AG04449 (cell line): ENCODE data around the gene SH3PXD2A.
A peak's percentile ranks its signal among the peaks of the same experiment; 100 is the strongest.

Experiments
- CTCF ChIA-PET: fragments of 350-600 bp; formaldehyde crosslinking; extraction: SDS; loops from one replicate; lab custom pipeline; 2021; ENCODE audit warnings: antibody characterized with exemption; lab: Yijun Ruan, JAX
- POLR2A ChIA-PET: fragments of 400-600, 350-600 bp; formaldehyde crosslinking; extraction: SDS; loops from one replicate; lab custom pipeline; 2020; ENCODE audit warnings: antibody characterized with exemption, inconsistent platforms; lab: Yijun Ruan, JAX
- DNase-seq: peaks from one replicate; pipeline ENCODE4 v3.0.0-alpha.2; 2010; ENCODE audit warnings: low read depth, low spot score
- H3K4me3 ChIP-seq: 2 replicates; pipeline ENCODE4 v1.5.1; 2011; ENCODE audit warnings: low read depth, mild to moderate bottlenecking, control low read depth, low read length
- CTCF ChIP-seq: IDR thresholded peaks from one replicate; pipeline ENCODE4 v1.5.1; 2011; ENCODE audit warnings: mild to moderate bottlenecking, moderate library complexity, low read length, control low read depth, inconsistent platforms; ENCODE audit not compliant: insufficient read depth; ENCODE audit errors: missing control alignments

Gene SH3PXD2A

GRCh38 chr10:103680869-103681236 lies 174.5 kb downstream of the SH3PXD2A start:
- H3K4me3 ChIP-seq: no peak overlapping the region
- no peak for DNase-seq
- no peak for TF ChIP-seq CTCF
- POLR2A ChIA-PET: no interaction called here
- CTCF ChIA-PET: interaction anchor here (0.8 to 14.6 kb wide), 6 partner anchors 8 to 84 kb away, joined by 3 to 447 read pairs (median 4); no protein-coding TSS in a partner anchor

GRCh38 chr10:103679096-103679790 lies 176.1 kb downstream of the SH3PXD2A start:
- DNase-seq: no peak
- CTCF ChIA-PET: interaction anchor here (1.0 to 14.6 kb wide), 12 partner anchors 10 to 206 kb away, joined by 3 to 447 read pairs (median 3); no protein-coding TSS in a partner anchor
- TF ChIP-seq CTCF: no peak
- POLR2A ChIA-PET: interaction anchor here (0.6 to 1.5 kb wide), 4 partner anchors 21 to 67 kb away, joined by 3 to 7 read pairs (median 4); no protein-coding TSS in a partner anchor
- H3K4me3 ChIP-seq: no peak overlapping the region

- no peak for TF ChIP-seq CTCF
- peak overlapping the region; percentile 72 for H3K4me3 ChIP-seq
- POLR2A ChIA-PET: interaction anchor here (0.6 to 1.5 kb wide), 13 partner anchors 8 to 437 kb away, joined by 3 to 11 read pairs (median 4); no protein-coding TSS in a partner anchor
- CTCF ChIA-PET: interaction anchor here (0.6 to 14.6 kb wide), 9 partner anchors 11 to 81 kb away, joined by 3 to 447 read pairs (median 3); no protein-coding TSS in a partner anchor
- DNase-seq: peak; percentile 97
Measured at GRCh38 chr10:103678178-103678526, 177.2 kb downstream of the SH3PXD2A start.

GRCh38 chr10:103677486-103678177 lies 177.7 kb downstream of the SH3PXD2A start:
- ChIA-PET POLR2A (interaction anchor here (0.8 to 1.3 kb wide), 11 partner anchors 8 to 171 kb away, joined by 3 to 11 read pairs (median 4); no protein-coding TSS in a partner anchor), CTCF (interaction anchor here (1.2 to 14.6 kb wide), 5 partner anchors 10 to 81 kb away, joined by 3 to 447 read pairs (median 7); no protein-coding TSS in a partner anchor)
- TF ChIP-seq CTCF: no peak
- H3K4me3 ChIP-seq: peak overlapping the region; percentile 72
- no peak for DNase-seq

- H3K4me3 ChIP-seq: peak overlapping the region; percentile 72
- POLR2A ChIA-PET: interaction anchor here (1.0 to 1.3 kb wide), 2 partner anchors 9 to 16 kb away, joined by 3 to 7 read pairs; no protein-coding TSS in a partner anchor
- peak; percentile 96 for DNase-seq
- no peak for TF ChIP-seq CTCF
- CTCF ChIA-PET: interaction anchor here (0.8 to 3.5 kb wide), 4 partner anchors 9 to 65 kb away, joined by 3 to 36 read pairs (median 8); no protein-coding TSS in a partner anchor
Measured at GRCh38 chr10:103676851-103677417, 178.4 kb downstream of the SH3PXD2A start.
